Measurements from ENCODE around the gene STAC2.

The STAC2 gene

GRCh38 chr17:39165841-39166349 lies 59.9 kb downstream of the STAC2 start, which contains the start of gene ARL5C:
ARL5C (minus strand) TSS chr17:39166161; CDS start chr17:39165760, 401 bp downstream.
- DNase-seq (ENCODE audit: low read depth in 1 of 2, low spot score in 1 of 2) = no peak

- no peak for DNase-seq (ENCODE audit: low read depth in 1 of 2, low spot score in 1 of 2)
Observed at GRCh38 chr17:39165178-39165840, 60.4 kb downstream of the STAC2 start.

GRCh38 chr17:39164675-39165143 lies 61.0 kb downstream of the STAC2 start:
- peak; percentile 49 to 68 for DNase-seq (ENCODE audit: low read depth in 1 of 2, low spot score in 1 of 2)

GRCh38 chr17:39161962-39162361 lies 63.8 kb downstream of the STAC2 start:
- DNase-seq (ENCODE audit: low read depth in 1 of 2, low spot score in 1 of 2) = no peak

Data from activated CD4-positive, alpha-beta T cell treated with anti-CD3 and anti-CD28 coated beads, Interleukin-2, amount 50 U/mL, for 24 hours (primary cell).